ENCODE results near the gene MAD1L1.
"Not testable (repeated sequence)": the region's sequence is repeated elsewhere in the genome, so short reads cannot be mapped to it uniquely, and the experiment has no call there.

Gene MAD1L1

GRCh38 chr7:1888425-1888824 is 344.3 kb downstream of the MAD1L1 start:
- no peak for DNase-seq

- no peak for DNase-seq
Measured at GRCh38 chr7:1887251-1887650, 345.5 kb downstream of the MAD1L1 start.

GRCh38 chr7:1886361-1887064 is 346.2 kb downstream of the MAD1L1 start:
- DNase-seq = no peak

- no peak for DNase-seq
Measured at GRCh38 chr7:1885465-1886226, 347.1 kb downstream of the MAD1L1 start.

DNA sequence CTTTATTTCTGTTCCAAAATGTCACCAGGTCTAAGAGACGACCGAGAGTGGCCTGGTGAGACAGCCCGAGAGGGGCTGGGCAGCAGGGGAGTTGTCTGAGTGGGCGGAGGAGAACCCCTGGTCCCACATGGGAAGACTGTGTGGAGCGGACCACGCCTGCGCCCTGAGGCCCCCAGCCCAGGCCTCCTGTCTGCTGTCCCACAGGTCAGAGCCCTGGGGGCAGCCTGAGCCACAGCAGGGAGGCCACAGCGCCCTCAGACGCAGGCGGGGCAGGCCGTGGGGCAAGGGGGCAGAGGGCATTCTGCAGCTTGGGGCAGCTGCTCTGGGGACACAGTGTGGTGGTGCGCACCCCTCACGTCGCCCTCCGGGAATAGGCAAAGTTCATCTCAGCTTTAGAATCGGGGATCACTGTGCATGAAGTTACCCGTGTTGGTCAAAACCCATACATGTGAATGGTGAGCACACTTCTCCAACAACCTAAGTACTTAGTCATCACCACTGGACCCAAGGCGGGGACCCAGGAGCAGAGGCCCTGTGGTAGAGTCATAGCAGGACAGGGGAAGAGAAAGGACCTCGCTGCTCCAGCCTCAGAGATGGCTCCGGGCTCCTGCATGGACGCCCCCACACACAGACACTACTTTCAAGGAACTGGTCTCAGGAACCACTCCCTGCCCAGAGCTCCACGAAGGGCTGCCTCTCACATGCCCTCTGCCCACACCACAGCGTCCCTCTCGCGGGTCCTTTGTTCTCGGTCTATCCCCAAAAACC is 348.0 kb downstream of the MAD1L1 start:
- no peak for DNase-seq

- no peak for DNase-seq
Measured at GRCh38 chr7:1883834-1884582, 348.7 kb downstream of the MAD1L1 start.

DNA sequence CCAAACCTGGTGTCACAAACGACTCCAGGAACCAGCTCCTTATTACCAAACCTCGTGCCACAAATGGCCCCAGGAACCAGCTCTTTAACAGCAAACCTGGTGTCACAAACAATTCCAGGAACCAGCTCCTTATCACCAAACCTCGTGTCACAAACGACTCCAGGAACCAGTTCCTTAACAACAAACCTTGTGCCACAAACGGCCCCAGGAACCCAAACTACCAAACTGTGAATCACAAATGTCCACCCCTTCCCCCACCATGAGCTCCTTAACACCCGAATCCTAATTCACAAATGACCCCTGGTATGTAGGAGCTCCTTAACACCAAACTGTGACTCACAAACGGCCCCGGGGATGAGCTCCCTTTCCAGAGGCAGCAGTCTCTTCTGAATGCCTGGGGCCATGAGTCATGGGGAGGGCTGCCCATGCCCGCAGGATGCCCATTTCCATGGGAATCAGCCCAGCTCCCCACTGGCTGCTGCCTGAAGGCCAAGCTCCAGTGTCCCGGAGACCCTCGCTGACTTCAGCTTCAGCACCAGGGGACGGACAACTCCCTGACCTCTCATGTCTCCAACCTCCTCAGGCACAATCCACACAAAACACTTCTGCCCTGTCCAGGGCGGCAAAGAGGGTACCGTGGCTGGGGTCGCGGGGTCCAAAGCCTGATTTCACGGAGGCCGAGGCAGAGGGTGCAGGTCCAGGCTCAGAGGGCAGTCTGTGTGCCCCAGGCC is 349.5 kb downstream of the MAD1L1 start:
- no peak for DNase-seq

DNA sequence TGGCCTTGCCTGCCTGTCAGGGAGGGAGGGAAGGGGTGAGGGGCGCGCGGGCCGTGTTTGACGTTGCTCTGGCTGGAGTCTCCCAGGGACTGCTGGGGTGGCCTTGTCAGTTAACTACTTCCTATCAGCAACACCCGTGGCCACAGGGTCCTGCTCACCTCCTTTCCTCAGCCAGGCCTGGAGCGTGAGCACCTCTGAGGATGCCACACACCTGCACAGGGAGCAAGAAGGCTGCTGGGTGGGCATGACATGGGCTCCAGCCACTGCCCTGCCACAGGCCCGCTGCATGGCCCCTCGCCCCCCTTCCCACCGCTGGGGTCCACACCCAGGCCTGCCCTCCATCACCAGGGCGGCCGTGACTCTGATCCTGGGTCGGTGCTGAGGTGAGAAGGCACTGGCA is 350.3 kb downstream of the MAD1L1 start:
- no peak for DNase-seq

- DNase-seq = no peak
Measured at GRCh38 chr7:1881946-1882345, 350.8 kb downstream of the MAD1L1 start.

DNA sequence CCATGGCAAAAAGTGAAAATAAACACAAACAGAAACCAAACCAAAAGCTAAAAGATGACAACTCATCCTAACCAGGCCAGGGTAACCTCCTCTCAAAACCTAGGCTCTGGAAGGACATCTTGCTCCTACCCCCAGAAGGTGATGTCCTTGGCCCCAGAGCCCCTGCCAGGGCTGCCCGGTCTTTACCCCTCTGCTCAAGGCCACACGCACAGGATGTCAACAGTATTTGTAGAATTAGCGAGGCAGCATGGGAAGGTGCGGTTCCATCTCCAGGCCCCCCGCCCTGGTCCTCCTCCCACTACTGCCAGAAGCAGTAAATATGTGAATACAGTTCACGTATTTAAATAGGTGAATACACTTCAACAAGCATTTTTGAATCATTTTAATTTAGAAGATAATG is 356.1 kb downstream of the MAD1L1 start:
- not testable (repeated sequence) for DNase-seq

DNA sequence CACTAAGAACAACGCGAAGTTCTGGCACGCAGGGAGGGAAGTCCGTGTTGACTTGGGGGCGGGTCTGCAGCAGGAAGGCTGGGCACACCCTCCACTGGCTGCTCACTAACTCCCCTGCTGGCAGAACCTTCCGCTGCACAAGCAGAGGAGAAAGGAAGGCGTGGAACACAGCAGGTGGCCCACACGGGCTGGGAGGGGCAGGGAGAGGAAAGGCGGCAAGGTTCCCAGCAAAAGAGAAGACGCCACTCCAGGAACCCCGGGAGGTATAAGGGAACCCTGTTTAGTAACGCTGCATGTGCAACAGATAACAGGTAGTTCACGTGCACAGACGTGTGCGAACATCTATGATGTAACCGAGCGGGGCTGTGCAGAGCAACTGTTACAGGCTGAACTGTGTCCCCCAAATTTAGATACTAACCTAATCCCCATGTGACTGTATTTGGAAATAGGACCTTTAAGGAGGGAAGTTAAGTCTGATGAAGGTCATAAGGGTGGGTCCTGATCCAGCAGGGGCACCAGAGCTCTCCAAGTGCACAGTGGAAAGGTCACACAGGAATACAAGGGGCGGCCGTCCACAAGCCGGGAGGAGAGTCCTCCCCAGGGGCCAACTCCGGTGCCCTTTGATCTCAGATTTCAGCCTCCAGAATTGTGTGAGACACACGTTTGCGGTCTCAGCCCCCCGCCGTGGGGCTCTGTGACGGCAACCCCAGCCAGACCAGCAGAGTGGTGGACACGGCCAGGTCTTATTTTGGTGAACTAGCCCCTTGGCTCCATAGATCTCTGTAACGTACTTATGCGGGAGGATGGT is 357.1 kb downstream of the MAD1L1 start:
- DNase-seq = not testable (repeated sequence)

DNA sequence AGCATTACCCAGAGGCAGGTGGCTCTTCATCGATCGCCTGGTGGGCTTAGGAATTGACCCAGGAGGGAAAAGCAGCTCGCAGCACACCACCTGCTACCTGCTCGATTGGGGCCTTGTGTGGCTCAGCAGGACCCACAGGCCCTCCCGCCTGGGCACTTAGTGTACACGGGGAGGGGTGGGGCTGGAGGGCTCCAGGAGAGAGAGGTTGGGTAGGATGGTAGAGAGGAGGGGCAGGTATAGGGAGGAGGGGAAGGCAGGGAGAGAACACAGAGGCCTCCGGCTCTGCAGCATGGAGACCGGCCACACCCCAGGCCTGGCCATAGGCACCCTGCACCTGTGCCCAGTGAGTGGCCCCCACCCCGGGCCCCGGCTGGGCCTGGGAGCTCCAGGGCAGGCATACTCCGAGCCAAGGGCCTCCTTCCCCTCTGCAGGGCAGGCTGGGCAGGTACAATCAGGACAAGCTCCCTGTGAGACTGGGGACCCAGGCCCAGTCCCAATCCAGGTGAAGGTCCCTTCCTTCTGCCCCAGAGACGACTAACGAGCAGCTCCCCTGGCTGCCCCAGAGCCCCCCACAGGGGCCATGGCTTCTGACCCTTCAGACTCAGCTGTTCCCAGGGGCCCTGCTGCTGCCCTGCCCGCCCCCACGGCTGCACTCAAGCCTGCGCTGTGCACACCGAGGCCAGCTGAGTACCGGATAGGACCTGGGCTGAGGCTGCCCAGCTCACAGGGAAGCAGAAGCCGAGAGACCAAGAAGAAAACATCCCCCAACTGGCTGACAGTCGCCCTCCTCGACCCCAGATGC is 358.0 kb downstream of the MAD1L1 start:
- not testable (repeated sequence) for DNase-seq

- no peak for DNase-seq
Measured at GRCh38 chr7:1873857-1874589, 358.7 kb downstream of the MAD1L1 start.

DNA sequence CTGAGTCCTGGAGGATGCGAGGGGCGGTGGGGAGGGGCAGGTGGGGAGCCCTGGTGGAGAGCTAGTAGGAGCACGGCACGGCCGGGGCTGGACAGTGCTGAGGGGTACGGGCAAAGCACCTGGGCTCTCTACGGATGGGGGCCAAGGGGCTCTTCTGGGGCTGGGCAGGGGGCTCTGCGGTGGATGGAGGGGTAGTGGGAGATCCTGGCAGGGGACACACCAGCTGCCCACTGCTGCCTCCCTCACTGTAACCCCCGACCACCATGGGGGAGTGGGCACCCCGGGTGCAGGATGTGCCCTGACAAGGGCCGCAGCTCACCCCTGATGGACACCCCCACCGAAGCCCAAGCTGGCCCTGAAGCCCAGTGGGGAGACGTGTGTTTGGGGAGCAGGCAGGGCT is 359.3 kb downstream of the MAD1L1 start:
- DNase-seq = no peak

DNA sequence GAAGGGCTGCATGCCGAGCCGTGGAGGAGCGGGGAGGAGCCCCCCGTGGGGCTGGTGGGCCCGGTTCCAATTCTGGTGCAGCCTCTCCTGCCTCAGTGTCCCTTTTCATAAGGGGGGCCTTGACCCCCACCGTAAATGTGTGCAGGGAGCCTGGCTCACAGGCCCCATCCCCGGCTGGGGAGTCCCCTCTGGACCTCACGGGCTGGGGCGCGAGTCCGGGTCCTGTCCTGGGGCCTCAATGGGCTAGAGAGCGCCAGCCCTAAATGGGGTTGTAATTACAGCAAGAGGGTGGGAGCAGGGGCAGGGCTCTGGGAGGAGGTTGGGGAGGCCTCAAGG is 359.7 kb downstream of the MAD1L1 start:
- no peak for DNase-seq

- no peak for DNase-seq
Measured at GRCh38 chr7:1872191-1873069, 360.3 kb downstream of the MAD1L1 start.

DNA sequence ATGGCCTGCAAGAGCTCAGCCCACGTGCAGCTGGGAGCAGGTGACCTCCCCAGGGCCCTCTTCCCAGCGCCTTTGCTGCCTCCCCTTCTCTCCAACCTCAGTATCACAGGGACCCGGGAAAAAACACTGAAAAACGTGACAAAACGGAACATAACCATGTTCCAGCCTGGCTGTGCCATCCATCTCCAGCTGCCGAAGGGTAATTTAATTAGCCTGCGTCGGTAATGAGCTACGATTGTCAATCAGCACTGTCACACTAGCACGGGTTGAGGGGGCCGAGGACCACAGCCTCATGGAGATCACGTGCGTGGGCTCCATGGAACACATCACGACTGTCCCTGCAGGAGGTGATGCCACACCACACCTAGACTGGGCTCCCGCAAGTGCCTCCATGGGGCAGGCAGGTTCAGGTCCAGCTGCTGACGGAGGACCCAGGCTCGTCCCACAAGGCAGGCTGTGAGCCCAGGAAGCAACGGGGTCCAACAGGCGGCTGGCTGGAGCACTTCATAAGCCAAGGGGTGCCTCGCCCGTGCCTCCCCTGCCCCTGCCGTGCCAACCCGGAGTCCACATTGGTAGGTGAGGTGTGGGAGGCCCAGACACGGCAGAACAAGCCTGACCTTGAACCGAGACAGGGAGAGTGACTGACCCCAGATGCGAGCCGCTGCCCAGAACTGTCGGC is 363.2 kb downstream of the MAD1L1 start:
- DNase-seq = no peak

DNA sequence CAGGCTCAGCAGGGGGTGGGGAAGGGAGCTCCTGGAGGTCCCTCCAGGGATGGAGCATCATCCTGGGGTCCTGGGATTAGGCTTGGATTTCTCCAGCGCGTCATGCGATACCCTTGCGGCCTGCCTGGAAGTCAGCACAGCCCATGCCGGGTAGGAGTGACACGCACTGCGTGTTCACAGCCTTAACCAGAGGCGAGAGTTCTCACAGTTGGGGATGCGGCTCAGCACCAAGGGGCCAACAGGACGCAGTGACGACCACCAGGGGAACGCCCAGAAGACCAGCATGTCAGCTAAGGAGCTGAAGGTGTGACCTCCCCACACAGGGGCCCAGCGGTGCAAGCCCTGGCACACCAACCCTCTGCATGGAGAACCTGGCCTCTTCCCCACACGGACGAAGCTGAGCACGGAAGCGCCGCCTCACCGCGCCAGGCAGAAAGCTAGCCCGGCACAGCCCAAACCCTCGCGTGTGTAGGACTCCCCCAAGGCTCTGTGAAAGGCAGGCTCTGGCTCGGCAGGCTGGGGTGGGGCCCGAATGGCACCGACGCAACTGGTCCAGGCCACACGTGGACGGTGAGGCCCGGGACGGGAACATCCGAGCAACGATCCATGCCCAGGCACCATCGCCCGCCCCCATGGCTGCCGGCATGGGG is 364.1 kb downstream of the MAD1L1 start:
- DNase-seq = no peak

Measured in activated T-cell treated with anti-CD3 and anti-CD28 coated beads for 4 hours (primary cell).